Endodermal cell (in vitro differentiated cells): ENCODE data around the gene AP2M1. TPM values are rescaled to one million over a fixed set of nuclear protein-coding genes. Genes with fewer than 3 reads are reported as not detected.

Experiments used
- DNase-seq: peaks from one replicate; pipeline ENCODE4 v3.0.0-alpha.2; 2017
- H3K27ac ChIP-seq: 2 replicates; pipeline ENCODE4 v1.5.1; 2013; ENCODE audit warnings: mild to moderate bottlenecking, low read depth, low read length, moderate library complexity
- H3K27me3 ChIP-seq: 2 replicates; pipeline ENCODE4 v1.6.1; 2013; ENCODE audit warnings: mild to moderate bottlenecking, low read length, moderate library complexity; ENCODE audit not compliant: insufficient read depth, control insufficient read depth, poor library complexity, severe bottlenecking
- H3K36me3 ChIP-seq: 2 replicates; pipeline ENCODE4 v1.7.0; 2013; ENCODE audit warnings: mild to moderate bottlenecking, low read length, moderate library complexity; ENCODE audit not compliant: control insufficient read depth, insufficient read depth
- H3K4me1 ChIP-seq: one replicate; pipeline ENCODE4 v1.7.0; 2013; ENCODE audit warnings: low read length; ENCODE audit not compliant: control insufficient read depth, insufficient read depth
- H3K4me3 ChIP-seq: 2 replicates; pipeline ENCODE4 v1.5.1; 2013; ENCODE audit warnings: mild to moderate bottlenecking, low read length, moderate library complexity
- H3K9ac ChIP-seq: 2 replicates; pipeline ENCODE4 v1.6.1; 2013; ENCODE audit warnings: mild to moderate bottlenecking, low read length, moderate library complexity; ENCODE audit not compliant: poor library complexity, severe bottlenecking; ENCODE audit errors: extremely low read depth
- H3K9me3 ChIP-seq: 2 replicates; pipeline ENCODE4 v1.6.1; 2013; ENCODE audit warnings: mild to moderate bottlenecking, low read length, moderate library complexity; ENCODE audit not compliant: control insufficient read depth
- H3K27ac Mint-ChIP-seq: 2 replicates; pipeline ENCODE4 v1.8.0; 2020; ENCODE audit warnings: mixed read lengths
- H3K27me3 Mint-ChIP-seq: 2 replicates; pipeline ENCODE4 v1.8.0; 2021; ENCODE audit warnings: mild to moderate bottlenecking, mixed read lengths; ENCODE audit not compliant: insufficient read depth
- H3K36me3 Mint-ChIP-seq: 2 replicates; pipeline ENCODE4 v1.8.0; 2020; ENCODE audit warnings: low read depth, mixed read lengths
- H3K4me1 Mint-ChIP-seq: 2 replicates; pipeline ENCODE4 v1.8.0; 2020; ENCODE audit warnings: mixed read lengths
- H3K4me3 Mint-ChIP-seq: 2 replicates; pipeline ENCODE4 v1.8.0; 2020; ENCODE audit warnings: mild to moderate bottlenecking, moderate library complexity, mixed read lengths
- H3K9me3 Mint-ChIP-seq: 2 replicates; pipeline ENCODE4 v1.8.0; 2020; ENCODE audit warnings: mild to moderate bottlenecking, mixed read lengths
- WGBS, 2 experiments: methylation state at CpG; one replicate each; pipeline versions ENCODE4 v1.1.5 to v1.1.7; 2013; ENCODE audit warnings: missing lambda C conversion rate in 2 of 2, mixed read lengths in 1 of 2; ENCODE audit not compliant: insufficient coverage in 1 of 2, insufficient read length in 1 of 2; 5-methylcytosine and 5-hydroxymethylcytosine counted together
- total RNA-seq, 2 donors: library from RNA; stranded (reverse); fragmentation: NEBNext Ultra II Directional in 1 of 2; extraction: Animal tissue kit (Norgen Biotek cat#: 25700) in 1 of 2; gene quantifications; 2 replicates in 1 of 2; 3 replicates in 1 of 2; pipeline ENCODE4 v1.2.1, GENCODE V29; 2021
- TF ChIP-seq, protein P1 (sequence below): fragments of 200-600 bp; sonication (generic); conservative IDR thresholded peaks from 2 replicates; pipeline ENCODE4 v1.5.0; 2021; ENCODE audit warnings: antibody characterized with exemption, mild to moderate bottlenecking

AP2M1 gene
- total RNA-seq, 2 donors from 2014 or later, result 412 to 450 TPM

DNA sequence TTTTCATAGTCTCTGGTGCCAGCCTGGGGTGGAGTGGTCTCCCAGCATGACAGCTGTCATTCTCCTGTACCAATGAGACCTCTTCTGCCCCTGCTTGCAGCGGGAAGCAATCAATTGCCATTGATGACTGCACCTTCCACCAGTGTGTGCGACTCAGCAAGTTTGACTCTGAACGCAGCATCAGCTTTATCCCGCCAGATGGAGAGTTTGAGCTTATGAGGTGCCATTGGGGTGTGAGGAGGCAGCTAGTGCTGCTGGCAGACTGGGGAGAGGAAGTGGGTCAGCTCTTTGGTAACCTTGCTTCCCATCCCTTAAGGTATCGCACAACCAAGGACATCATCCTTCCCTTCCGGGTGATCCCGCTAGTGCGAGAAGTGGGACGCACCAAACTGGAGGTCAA lies 6.9 kb downstream of the AP2M1 start:
- H3K27ac Mint-ChIP-seq, result no peak overlapping the region
- Histone ChIP-seq H3K27me3 (no peaks in the 10 kb centered on the region), H3K4me1 (peaks cover 15% of the 10 kb centered on the region), H3K9me3 (no peaks in the 10 kb centered on the region), H3K36me3 (peaks cover 82% of the 10 kb centered on the region), H3K9ac (no peak overlapping the region), H3K4me3 (no peak overlapping the region), H3K27ac (no peak overlapping the region)
- TF ChIP-seq, protein P1, sequence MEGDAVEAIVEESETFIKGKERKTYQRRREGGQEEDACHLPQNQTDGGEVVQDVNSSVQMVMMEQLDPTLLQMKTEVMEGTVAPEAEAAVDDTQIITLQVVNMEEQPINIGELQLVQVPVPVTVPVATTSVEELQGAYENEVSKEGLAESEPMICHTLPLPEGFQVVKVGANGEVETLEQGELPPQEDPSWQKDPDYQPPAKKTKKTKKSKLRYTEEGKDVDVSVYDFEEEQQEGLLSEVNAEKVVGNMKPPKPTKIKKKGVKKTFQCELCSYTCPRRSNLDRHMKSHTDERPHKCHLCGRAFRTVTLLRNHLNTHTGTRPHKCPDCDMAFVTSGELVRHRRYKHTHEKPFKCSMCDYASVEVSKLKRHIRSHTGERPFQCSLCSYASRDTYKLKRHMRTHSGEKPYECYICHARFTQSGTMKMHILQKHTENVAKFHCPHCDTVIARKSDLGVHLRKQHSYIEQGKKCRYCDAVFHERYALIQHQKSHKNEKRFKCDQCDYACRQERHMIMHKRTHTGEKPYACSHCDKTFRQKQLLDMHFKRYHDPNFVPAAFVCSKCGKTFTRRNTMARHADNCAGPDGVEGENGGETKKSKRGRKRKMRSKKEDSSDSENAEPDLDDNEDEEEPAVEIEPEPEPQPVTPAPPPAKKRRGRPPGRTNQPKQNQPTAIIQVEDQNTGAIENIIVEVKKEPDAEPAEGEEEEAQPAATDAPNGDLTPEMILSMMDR, result no peak
- H3K36me3 Mint-ChIP-seq, result peaks cover 75% of the 10 kb centered on the region
- no peaks in the 10 kb centered on the region for H3K27me3 Mint-ChIP-seq
- DNase-seq, result no peak
- H3K4me1 Mint-ChIP-seq, result peaks cover 39% of the 10 kb centered on the region
- WGBS, 2 experiments, result 97 to 98% methylated on average over 6 to 9 of the region's 9 CpGs
- no peaks in the 10 kb centered on the region for H3K9me3 Mint-ChIP-seq
- H3K4me3 Mint-ChIP-seq, result no peak overlapping the region

DNA sequence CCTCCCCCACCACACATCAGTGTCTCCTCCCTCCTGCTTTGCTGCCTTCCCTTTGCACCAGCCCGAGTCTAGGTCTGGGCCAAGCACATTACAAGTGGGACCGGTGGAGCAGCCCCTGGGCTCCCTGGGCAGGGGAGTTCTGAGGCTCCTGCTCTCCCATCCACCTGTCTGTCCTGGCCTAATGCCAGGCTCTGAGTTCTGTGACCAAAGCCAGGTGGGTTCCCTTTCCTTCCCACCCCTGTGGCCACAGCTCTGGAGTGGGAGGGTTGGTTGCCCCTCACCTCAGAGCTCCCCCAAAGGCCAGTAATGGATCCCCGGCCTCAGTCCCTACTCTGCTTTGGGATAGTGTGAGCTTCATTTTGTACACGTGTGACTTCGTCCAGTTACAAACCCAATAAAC lies 9.0 kb downstream of the AP2M1 start:
- no peak overlapping the region for H3K4me3 ChIP-seq
- no peaks in the 10 kb centered on the region for H3K27me3 Mint-ChIP-seq
- peaks cover 79% of the 10 kb centered on the region for H3K36me3 ChIP-seq
- H3K4me1 ChIP-seq, result no peaks in the 10 kb centered on the region
- H3K9me3 Mint-ChIP-seq, result no peaks in the 10 kb centered on the region
- peaks cover 31% of the 10 kb centered on the region for H3K4me1 Mint-ChIP-seq
- no peak overlapping the region for H3K27ac ChIP-seq
- no peaks in the 10 kb centered on the region for H3K9me3 ChIP-seq
- 95% methylated on average over 5 of the region's 5 CpGs; no CpG with 5 or more reads in 1 of the 2 experiments for WGBS, 2 experiments
- peak overlapping the region; percentile 41 for H3K27ac Mint-ChIP-seq
- H3K9ac ChIP-seq, result no peak overlapping the region
- H3K4me3 Mint-ChIP-seq, result no peak overlapping the region
- TF ChIP-seq, protein P1, result no peak
- H3K36me3 Mint-ChIP-seq, result peaks cover 69% of the 10 kb centered on the region
- no peaks in the 10 kb centered on the region for H3K27me3 ChIP-seq
- no peak for DNase-seq

GRCh38 chr3:184184546-184185230 lies 10.0 kb downstream of the AP2M1 start:
- Histone ChIP-seq H3K36me3 (peaks cover 78% of the 10 kb centered on the region), H3K9ac (peak overlapping the region; percentile 72), H3K27ac (peak overlapping the region; percentile 92), H3K9me3 (no peaks in the 10 kb centered on the region), H3K4me1 (no peaks in the 10 kb centered on the region), H3K27me3 (no peaks in the 10 kb centered on the region), H3K4me3 (peak overlapping the region; percentile 73)
- H3K27me3 Mint-ChIP-seq, result no peaks in the 10 kb centered on the region
- no peak for DNase-seq
- TF ChIP-seq, protein P1, result no peak
- no peaks in the 10 kb centered on the region for H3K9me3 Mint-ChIP-seq
- H3K4me3 Mint-ChIP-seq, result peak overlapping the region; percentile 98
- H3K36me3 Mint-ChIP-seq, result peaks cover 68% of the 10 kb centered on the region
- peak overlapping the region; percentile 99 for H3K27ac Mint-ChIP-seq
- H3K4me1 Mint-ChIP-seq, result peaks cover 31% of the 10 kb centered on the region
- 94 to 96% methylated on average over 14 to 18 of the region's 18 CpGs for WGBS, 2 experiments
